Endothelial cell (in vitro differentiated cells): ENCODE results near the gene ATXN1. TPM values are rescaled to one million over a fixed set of nuclear protein-coding genes. Genes with fewer than 3 reads are reported as not detected.
A peak's percentile ranks its signal among the peaks of the same experiment; 100 is the strongest.

Experiments used
- DNase-seq: peaks from one replicate; pipeline ENCODE4 v3.0.0; 2021; ENCODE audit warnings: low spot score
- H3K27ac Mint-ChIP-seq: one replicate; pipeline ENCODE4 v1.8.0; 2021; ENCODE audit warnings: mixed read lengths, inconsistent platforms; ENCODE audit not compliant: unreplicated experiment
- H3K27me3 Mint-ChIP-seq: one replicate; pipeline ENCODE4 v1.8.0; 2021; ENCODE audit warnings: mild to moderate bottlenecking, moderate library complexity, mixed read lengths, inconsistent platforms; ENCODE audit not compliant: unreplicated experiment
- H3K36me3 Mint-ChIP-seq: one replicate; pipeline ENCODE4 v1.8.0; 2021; ENCODE audit warnings: mild to moderate bottlenecking, low read depth, mixed read lengths, inconsistent platforms; ENCODE audit not compliant: unreplicated experiment
- H3K4me1 Mint-ChIP-seq: one replicate; pipeline ENCODE4 v1.8.0; 2021; ENCODE audit warnings: mild to moderate bottlenecking, mixed read lengths, inconsistent platforms; ENCODE audit not compliant: unreplicated experiment
- H3K4me3 Mint-ChIP-seq: one replicate; pipeline ENCODE4 v1.8.0; 2021; ENCODE audit warnings: mild to moderate bottlenecking, mixed read lengths, inconsistent platforms; ENCODE audit not compliant: unreplicated experiment
- H3K9me3 Mint-ChIP-seq: one replicate; pipeline ENCODE4 v1.8.0; 2021; ENCODE audit warnings: mixed read lengths, inconsistent platforms; ENCODE audit not compliant: unreplicated experiment
- CTCF ChIP-seq: fragments of 200-600 bp; sonication (generic); IDR thresholded peaks from one replicate; pipeline ENCODE4 v1.5.0; 2021; ENCODE audit warnings: antibody characterized with exemption; ENCODE audit not compliant: unreplicated experiment
- total RNA-seq: library from RNA; stranded (reverse); fragmentation: NEBNext Ultra II Directional; extraction: Animal tissue kit (Norgen Biotek cat#: 25700); gene quantifications from one replicate; pipeline ENCODE4 v1.2.1, GENCODE V29; 2021; ENCODE audit not compliant: unreplicated experiment

The ATXN1 gene
- total RNA-seq, 1 donor from 2014 or later = 18.7 TPM

GRCh38 chr6:16689788-16690607 is 71.3 kb downstream of the ATXN1 start:
- Mint-ChIP-seq H3K27me3 (no peaks in the 10 kb centered on the region), H3K36me3 (no peaks in the 10 kb centered on the region), H3K9me3 (no peaks in the 10 kb centered on the region), H3K27ac (no peak overlapping the region), H3K4me1 (no peaks in the 10 kb centered on the region), H3K4me3 (no peak overlapping the region)
- no peak for TF ChIP-seq CTCF
- no peak for DNase-seq

GRCh38 chr6:16688984-16689636 is 72.2 kb downstream of the ATXN1 start:
- no peaks in the 10 kb centered on the region for H3K36me3 Mint-ChIP-seq

GRCh38 chr6:16688436-16688835 is 72.8 kb downstream of the ATXN1 start:
- no peaks in the 10 kb centered on the region for H3K9me3 Mint-ChIP-seq
- H3K4me1 Mint-ChIP-seq = no peaks in the 10 kb centered on the region
- no peak for DNase-seq
- H3K27ac Mint-ChIP-seq = no peak overlapping the region
- TF ChIP-seq CTCF = no peak
- no peaks in the 10 kb centered on the region for H3K27me3 Mint-ChIP-seq
- H3K4me3 Mint-ChIP-seq = no peak overlapping the region
- no peaks in the 10 kb centered on the region for H3K36me3 Mint-ChIP-seq

More at GRCh38 chr6:16688984-16689636, 72.2 kb downstream of the ATXN1 start:
- Mint-ChIP-seq H3K9me3 (no peaks in the 10 kb centered on the region), H3K4me1 (no peaks in the 10 kb centered on the region), H3K27ac (no peak overlapping the region), H3K4me3 (no peak overlapping the region), H3K27me3 (no peaks in the 10 kb centered on the region)
- no peak for DNase-seq
- TF ChIP-seq CTCF = no peak

GRCh38 chr6:16687045-16687444 is 74.2 kb downstream of the ATXN1 start:
- Mint-ChIP-seq H3K4me3 (no peak overlapping the region), H3K27me3 (no peaks in the 10 kb centered on the region), H3K4me1 (no peaks in the 10 kb centered on the region), H3K36me3 (no peaks in the 10 kb centered on the region), H3K27ac (peak overlapping the region; percentile 39), H3K9me3 (no peaks in the 10 kb centered on the region)
- no peak for DNase-seq
- no peak for TF ChIP-seq CTCF
